Measurements from ENCODE around the gene ICAM5.

Gene ICAM5

GRCh38 chr19:10260141-10260584, 29.6 kb upstream of the ICAM5 start:
- H3K4me3 ChIP-seq (ENCODE audit: low read length): no peak overlapping the region
- no peak for DNase-seq (ENCODE audit: low read depth)
- TF ChIP-seq CTCF (conservative IDR thresholded peaks at IDR 0.05; ENCODE audit: low read length): no peak

- peak; percentile 33 for DNase-seq (ENCODE audit: low read depth)
- H3K4me3 ChIP-seq (ENCODE audit: low read length): no peak overlapping the region
- TF ChIP-seq CTCF (conservative IDR thresholded peaks at IDR 0.05; ENCODE audit: low read length): no peak
Measured at GRCh38 chr19:10262771-10263170, 27.0 kb upstream of the ICAM5 start.

GRCh38 chr19:10266706-10267105, 23.0 kb upstream of the ICAM5 start:
- no peak overlapping the region for H3K4me3 ChIP-seq (ENCODE audit: low read length)
- no peak for TF ChIP-seq CTCF (conservative IDR thresholded peaks at IDR 0.05; ENCODE audit: low read length)
- DNase-seq (ENCODE audit: low read depth): no peak

GRCh38 chr19:10268071-10268470, 21.7 kb upstream of the ICAM5 start:
- no peak overlapping the region for H3K4me3 ChIP-seq (ENCODE audit: low read length)

GRCh38 chr19:10269333-10270179, 20.2 kb upstream of the ICAM5 start:
- no peak overlapping the region; the same call in 1 of the 2 replicates for H3K4me3 ChIP-seq (ENCODE audit: low read length)
- peak; percentile 87 for TF ChIP-seq CTCF (conservative IDR thresholded peaks at IDR 0.05; ENCODE audit: low read length)
- peak; percentile 62 for DNase-seq (ENCODE audit: low read depth)

More at GRCh38 chr19:10268071-10268470, 21.7 kb upstream of the ICAM5 start:
- no peak for TF ChIP-seq CTCF (conservative IDR thresholded peaks at IDR 0.05; ENCODE audit: low read length)
- no peak for DNase-seq (ENCODE audit: low read depth)

GRCh38 chr19:10270180-10270615, 19.6 kb upstream of the ICAM5 start:
- TF ChIP-seq CTCF (conservative IDR thresholded peaks at IDR 0.05; ENCODE audit: low read length): no peak
- DNase-seq (ENCODE audit: low read depth): no peak
- H3K4me3 ChIP-seq (ENCODE audit: low read length): peak overlapping the region; percentile 33

Measured in AG10803 (cell line).